K562 (cell line): ENCODE results near the gene REC8. TPM values are rescaled to one million over a fixed set of nuclear protein-coding genes. Genes with fewer than 3 reads are reported as not detected.

Experiments
- CBX1 ChIP-seq: sonication (generic); IDR thresholded peaks from 2 replicates; pipeline ENCODE4 v1.6.1; 2016; ENCODE audit warnings: antibody characterized with exemption, low read depth, mild to moderate bottlenecking
- CREB1 ChIP-seq, 2 experiments: sonication (generic) in 1 of 2; formaldehyde crosslinking in 1 of 2; IDR thresholded peaks; 2 replicates each; pipeline versions ENCODE4 v1.6.1 to v1.8.0; 2012 to 2022; ENCODE audit warnings: inconsistent platforms in 1 of 2, mild to moderate bottlenecking in 1 of 2, missing genetic modification reagents in 1 of 2, moderate library complexity in 1 of 2
- DIDO1 ChIP-seq: fragments of 450-650 bp; IDR thresholded peaks from 2 replicates; pipeline ENCODE4 v1.6.1; 2016; ENCODE audit warnings: low read depth, missing biosample characterization, missing genetic modification characterization
- FOXK2 ChIP-seq, 2 experiments: fragments of 450-650 bp; IDR thresholded peaks in 1 of 2; conservative IDR thresholded peaks in 1 of 2; 2 replicates each; pipeline ENCODE4 v1.6.1; 2016; ENCODE audit warnings: low read depth in 2 of 2, mild to moderate bottlenecking in 1 of 2
- KDM5B ChIP-seq: fragments of 200-600 bp; sonication (generic); IDR thresholded peaks from 2 replicates; pipeline ENCODE4 v1.6.1; 2012; ENCODE audit warnings: low read depth, mild to moderate bottlenecking, moderate library complexity, low read length, control low read depth, inconsistent platforms; ENCODE audit not compliant: insufficient replicate concordance
- RBM15 ChIP-seq: fragments of 200-400 bp; formaldehyde crosslinking; IDR thresholded peaks from 2 replicates; pipeline ENCODE4 v1.6.1; 2018; ENCODE audit warnings: mild to moderate bottlenecking, low read length, moderate library complexity; ENCODE audit not compliant: insufficient read depth
- RBM22 ChIP-seq: fragments of 200-400 bp; formaldehyde crosslinking; IDR thresholded peaks from 2 replicates; pipeline ENCODE4 v1.6.1; 2018; ENCODE audit warnings: low read length, low read depth; ENCODE audit not compliant: poor library complexity, severe bottlenecking
- ZFX ChIP-seq: sonication (generic); formaldehyde crosslinking; IDR thresholded peaks from 2 replicates; pipeline ENCODE4 v1.8.0; 2022; ENCODE audit warnings: mild to moderate bottlenecking, missing genetic modification reagents, moderate library complexity
- polyA plus RNA-seq, 8 experiments: library from polyadenylated mRNA; depleted of rRNA in 4 of 8; stranded (reverse) in 5 of 8; unstranded in 3 of 8; fragments of >200 nt; fragmentation: Nextera tagmentation in 2 of 8; fragmentation: Illumina TruSeq in 1 of 8; extraction: Ambion mirVana in 2 of 8; extraction: Trizol in 1 of 8; gene quantifications; 2 replicates each; pipeline versions ENCODE4 v1.2.1 to v1.2.3, GENCODE V29; 2011 to 2014; ENCODE audit warnings: inconsistent platforms in 1 of 8, missing spikeins in 1 of 8
- total RNA-seq, 7 experiments: library from RNA; depleted of rRNA in 6 of 7; stranded (reverse); fragments of >200 nt in 6 of 7; fragmentation: Illumina TruSeq in 2 of 7; extraction: Trizol in 2 of 7; gene quantifications; 2 replicates each; pipeline versions ENCODE4 v1.2.1 to v1.2.3, GENCODE V29; 2011 to 2021; ENCODE audit warnings: low replicate concordance in 1 of 7
- TF ChIP-seq, protein P1 (sequence below), 2 experiments: fragments of 450-650 bp in 1 of 2; IDR thresholded peaks; 2 replicates each; pipeline ENCODE4 v1.6.1; 2011 to 2017; ENCODE audit warnings: low read depth in 2 of 2, antibody characterized with exemption in 1 of 2, borderline replicate concordance in 1 of 2, low read length in 1 of 2, mild to moderate bottlenecking in 1 of 2, mixed read lengths in 1 of 2; ENCODE audit not compliant: control insufficient read depth in 1 of 2
- TF ChIP-seq, protein P2 (sequence below): fragments of 150-350 bp; IDR thresholded peaks from 2 replicates; pipeline ENCODE4 v1.6.1; 2014; ENCODE audit warnings: low read depth, mild to moderate bottlenecking, low read length, borderline replicate concordance
- TF ChIP-seq, protein P3 (sequence below), 3 experiments: fragments of 200-800 bp in 1 of 3; fragments of 250-450 bp in 1 of 3; fragments of 450-650 bp in 1 of 3; sonication (Bioruptor Pico) in 1 of 3; sonication (Bioruptor generic) in 1 of 3; formaldehyde crosslinking in 1 of 3; IDR thresholded peaks; 2 replicates each; pipeline versions ENCODE4 v1.6.1 to v1.8.0; 2016 to 2022; ENCODE audit warnings: mild to moderate bottlenecking in 2 of 3, missing genetic modification characterization in 2 of 3, missing compliant biosample characterization in 1 of 3, moderate library complexity in 1 of 3
- TF ChIP-seq, protein P4 (sequence below): fragments of 450-650 bp; formaldehyde crosslinking; IDR thresholded peaks from 2 replicates; pipeline ENCODE4 v1.4.0; 2020; ENCODE audit warnings: mild to moderate bottlenecking, moderate library complexity

The REC8 gene
- total and polyA plus RNA-seq, 9 of the 15 experiments (the other 6 are each of a cell fraction or from before 2014, with no cell fraction given), result 0.11 to 2.5 (median 0.85) TPM

DNA sequence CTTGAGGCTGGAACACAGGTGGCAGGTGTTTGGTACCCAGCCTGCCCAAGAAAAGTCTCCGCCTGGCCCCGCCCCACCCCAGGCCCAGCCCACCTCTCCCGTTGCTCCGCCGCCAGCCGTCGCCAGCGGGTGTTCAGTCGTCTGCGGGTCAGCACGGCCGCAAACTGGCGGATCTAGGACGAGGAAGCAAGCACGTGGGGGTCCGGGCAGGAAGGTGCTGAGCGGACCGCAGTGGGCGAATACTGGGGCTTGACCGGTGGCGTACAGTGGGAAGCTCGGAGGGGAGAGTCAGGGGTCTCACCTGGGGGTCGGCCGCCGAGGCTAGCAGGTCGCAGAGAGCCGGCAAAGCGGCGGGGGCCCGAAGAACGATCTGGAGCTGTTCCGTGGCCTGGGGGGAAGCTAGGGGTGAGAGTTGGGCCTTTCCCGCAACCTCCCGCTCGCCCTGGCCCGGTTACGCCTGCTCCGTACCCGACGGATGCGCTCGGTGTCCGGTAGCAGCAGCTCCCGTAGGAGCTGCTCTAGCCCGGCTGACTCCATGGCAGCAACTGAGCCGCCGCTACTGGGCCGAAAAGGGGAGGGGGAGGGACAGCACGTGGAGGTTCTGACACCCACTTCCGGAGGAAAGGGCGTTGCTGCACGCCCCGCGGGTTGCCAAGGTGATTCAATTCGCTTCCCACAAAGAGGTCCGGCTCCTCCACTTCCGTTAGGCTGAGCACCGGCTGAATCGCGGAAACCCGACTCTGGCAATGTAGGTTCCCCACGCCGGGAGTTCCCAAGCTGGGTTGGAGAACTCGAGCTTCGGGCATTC lies 16.6 kb downstream of the REC8 start, which contains the start of gene IPO4 (continued):
- TF ChIP-seq, protein P1, sequence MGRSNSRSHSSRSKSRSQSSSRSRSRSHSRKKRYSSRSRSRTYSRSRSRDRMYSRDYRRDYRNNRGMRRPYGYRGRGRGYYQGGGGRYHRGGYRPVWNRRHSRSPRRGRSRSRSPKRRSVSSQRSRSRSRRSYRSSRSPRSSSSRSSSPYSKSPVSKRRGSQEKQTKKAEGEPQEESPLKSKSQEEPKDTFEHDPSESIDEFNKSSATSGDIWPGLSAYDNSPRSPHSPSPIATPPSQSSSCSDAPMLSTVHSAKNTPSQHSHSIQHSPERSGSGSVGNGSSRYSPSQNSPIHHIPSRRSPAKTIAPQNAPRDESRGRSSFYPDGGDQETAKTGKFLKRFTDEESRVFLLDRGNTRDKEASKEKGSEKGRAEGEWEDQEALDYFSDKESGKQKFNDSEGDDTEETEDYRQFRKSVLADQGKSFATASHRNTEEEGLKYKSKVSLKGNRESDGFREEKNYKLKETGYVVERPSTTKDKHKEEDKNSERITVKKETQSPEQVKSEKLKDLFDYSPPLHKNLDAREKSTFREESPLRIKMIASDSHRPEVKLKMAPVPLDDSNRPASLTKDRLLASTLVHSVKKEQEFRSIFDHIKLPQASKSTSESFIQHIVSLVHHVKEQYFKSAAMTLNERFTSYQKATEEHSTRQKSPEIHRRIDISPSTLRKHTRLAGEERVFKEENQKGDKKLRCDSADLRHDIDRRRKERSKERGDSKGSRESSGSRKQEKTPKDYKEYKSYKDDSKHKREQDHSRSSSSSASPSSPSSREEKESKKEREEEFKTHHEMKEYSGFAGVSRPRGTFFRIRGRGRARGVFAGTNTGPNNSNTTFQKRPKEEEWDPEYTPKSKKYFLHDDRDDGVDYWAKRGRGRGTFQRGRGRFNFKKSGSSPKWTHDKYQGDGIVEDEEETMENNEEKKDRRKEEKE (IDR thresholded peaks at IDR 0.05; ENCODE audit: borderline replicate concordance in 1 of 2, control insufficient read depth in 1 of 2, low read depth in 2 of 2, low read length in 1 of 2), result peak in 1 of 2 experiments; percentile 92; a peak in 2 of 4 replicates
- TF ChIP-seq RBM15, result no peak
- TF ChIP-seq, protein P2, sequence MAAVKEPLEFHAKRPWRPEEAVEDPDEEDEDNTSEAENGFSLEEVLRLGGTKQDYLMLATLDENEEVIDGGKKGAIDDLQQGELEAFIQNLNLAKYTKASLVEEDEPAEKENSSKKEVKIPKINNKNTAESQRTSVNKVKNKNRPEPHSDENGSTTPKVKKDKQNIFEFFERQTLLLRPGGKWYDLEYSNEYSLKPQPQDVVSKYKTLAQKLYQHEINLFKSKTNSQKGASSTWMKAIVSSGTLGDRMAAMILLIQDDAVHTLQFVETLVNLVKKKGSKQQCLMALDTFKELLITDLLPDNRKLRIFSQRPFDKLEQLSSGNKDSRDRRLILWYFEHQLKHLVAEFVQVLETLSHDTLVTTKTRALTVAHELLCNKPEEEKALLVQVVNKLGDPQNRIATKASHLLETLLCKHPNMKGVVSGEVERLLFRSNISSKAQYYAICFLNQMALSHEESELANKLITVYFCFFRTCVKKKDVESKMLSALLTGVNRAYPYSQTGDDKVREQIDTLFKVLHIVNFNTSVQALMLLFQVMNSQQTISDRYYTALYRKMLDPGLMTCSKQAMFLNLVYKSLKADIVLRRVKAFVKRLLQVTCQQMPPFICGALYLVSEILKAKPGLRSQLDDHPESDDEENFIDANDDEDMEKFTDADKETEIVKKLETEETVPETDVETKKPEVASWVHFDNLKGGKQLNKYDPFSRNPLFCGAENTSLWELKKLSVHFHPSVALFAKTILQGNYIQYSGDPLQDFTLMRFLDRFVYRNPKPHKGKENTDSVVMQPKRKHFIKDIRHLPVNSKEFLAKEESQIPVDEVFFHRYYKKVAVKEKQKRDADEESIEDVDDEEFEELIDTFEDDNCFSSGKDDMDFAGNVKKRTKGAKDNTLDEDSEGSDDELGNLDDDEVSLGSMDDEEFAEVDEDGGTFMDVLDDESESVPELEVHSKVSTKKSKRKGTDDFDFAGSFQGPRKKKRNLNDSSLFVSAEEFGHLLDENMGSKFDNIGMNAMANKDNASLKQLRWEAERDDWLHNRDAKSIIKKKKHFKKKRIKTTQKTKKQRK, result no peak
- peak; percentile 63 for TF ChIP-seq KDM5B
- TF ChIP-seq CBX1, result peak; percentile 60; the same call in 1 of the 2 replicates
- TF ChIP-seq, protein P3, sequence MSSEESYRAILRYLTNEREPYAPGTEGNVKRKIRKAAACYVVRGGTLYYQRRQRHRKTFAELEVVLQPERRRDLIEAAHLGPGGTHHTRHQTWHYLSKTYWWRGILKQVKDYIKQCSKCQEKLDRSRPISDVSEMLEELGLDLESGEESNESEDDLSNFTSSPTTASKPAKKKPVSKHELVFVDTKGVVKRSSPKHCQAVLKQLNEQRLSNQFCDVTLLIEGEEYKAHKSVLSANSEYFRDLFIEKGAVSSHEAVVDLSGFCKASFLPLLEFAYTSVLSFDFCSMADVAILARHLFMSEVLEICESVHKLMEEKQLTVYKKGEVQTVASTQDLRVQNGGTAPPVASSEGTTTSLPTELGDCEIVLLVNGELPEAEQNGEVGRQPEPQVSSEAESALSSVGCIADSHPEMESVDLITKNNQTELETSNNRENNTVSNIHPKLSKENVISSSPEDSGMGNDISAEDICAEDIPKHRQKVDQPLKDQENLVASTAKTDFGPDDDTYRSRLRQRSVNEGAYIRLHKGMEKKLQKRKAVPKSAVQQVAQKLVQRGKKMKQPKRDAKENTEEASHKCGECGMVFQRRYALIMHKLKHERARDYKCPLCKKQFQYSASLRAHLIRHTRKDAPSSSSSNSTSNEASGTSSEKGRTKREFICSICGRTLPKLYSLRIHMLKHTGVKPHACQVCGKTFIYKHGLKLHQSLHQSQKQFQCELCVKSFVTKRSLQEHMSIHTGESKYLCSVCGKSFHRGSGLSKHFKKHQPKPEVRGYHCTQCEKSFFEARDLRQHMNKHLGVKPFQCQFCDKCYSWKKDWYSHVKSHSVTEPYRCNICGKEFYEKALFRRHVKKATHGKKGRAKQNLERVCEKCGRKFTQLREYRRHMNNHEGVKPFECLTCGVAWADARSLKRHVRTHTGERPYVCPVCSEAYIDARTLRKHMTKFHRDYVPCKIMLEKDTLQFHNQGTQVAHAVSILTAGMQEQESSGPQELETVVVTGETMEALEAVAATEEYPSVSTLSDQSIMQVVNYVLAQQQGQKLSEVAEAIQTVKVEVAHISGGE (CRISPR knock-in tag; IDR thresholded peaks at IDR 0.05), result peak; percentile 98 to 100 (median 99)
- TF ChIP-seq CREB1 (IDR thresholded peaks at IDR 0.05), result no peak
- peak; percentile 56; the same call in 1 of the 2 replicates for TF ChIP-seq CREB1 (CRISPR knock-in tag; IDR thresholded peaks at IDR 0.05)
- peak; percentile 55 to 69 for TF ChIP-seq FOXK2 (conservative IDR thresholded peaks at IDR 0.05 in 1 of 2, IDR thresholded peaks at IDR 0.05 in 1 of 2; ENCODE audit: low read depth in 2 of 2)
- TF ChIP-seq RBM22, result peak; percentile 95
- peak; percentile 64 for TF ChIP-seq ZFX (CRISPR knock-in tag)
- TF ChIP-seq, protein P4, sequence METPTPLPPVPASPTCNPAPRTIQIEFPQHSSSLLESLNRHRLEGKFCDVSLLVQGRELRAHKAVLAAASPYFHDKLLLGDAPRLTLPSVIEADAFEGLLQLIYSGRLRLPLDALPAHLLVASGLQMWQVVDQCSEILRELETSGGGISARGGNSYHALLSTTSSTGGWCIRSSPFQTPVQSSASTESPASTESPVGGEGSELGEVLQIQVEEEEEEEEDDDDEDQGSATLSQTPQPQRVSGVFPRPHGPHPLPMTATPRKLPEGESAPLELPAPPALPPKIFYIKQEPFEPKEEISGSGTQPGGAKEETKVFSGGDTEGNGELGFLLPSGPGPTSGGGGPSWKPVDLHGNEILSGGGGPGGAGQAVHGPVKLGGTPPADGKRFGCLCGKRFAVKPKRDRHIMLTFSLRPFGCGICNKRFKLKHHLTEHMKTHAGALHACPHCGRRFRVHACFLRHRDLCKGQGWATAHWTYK (CRISPR knock-in tag), result 0 out of 2 replicates have a peak, but pooled peaks have one; percentile 40
- TF ChIP-seq DIDO1 (tag), result peak; percentile 78; the same call in 1 of the 2 replicates
